Bronchial epithelial cell (primary cell): ENCODE results near the gene FRMPD1. TPM values are rescaled to one million over a fixed set of nuclear protein-coding genes. Genes with fewer than 3 reads are reported as not detected.

ENCODE experiments used
- DNase-seq: peaks from one replicate; pipeline ENCODE4 v3.0.0-alpha.2; 2010; ENCODE audit warnings: low read depth
- FAIRE-seq: peaks from 2 replicates; lab custom pipeline; 2011; peaks lifted over from hg19 to GRCh38; lab: Jason Lieb, UNC
- H3K27me3 ChIP-seq: 2 replicates; pipeline ENCODE4 v1.5.1; 2011; ENCODE audit warnings: low read length; ENCODE audit not compliant: control insufficient read depth, insufficient read depth
- H3K36me3 ChIP-seq: 2 replicates; pipeline ENCODE4 v1.5.1; 2011; ENCODE audit warnings: low read length; ENCODE audit not compliant: control insufficient read depth, insufficient read depth
- H3K4me3 ChIP-seq: 2 replicates; pipeline ENCODE4 v1.5.1; 2011; ENCODE audit warnings: mild to moderate bottlenecking, low read depth, low read length, control low read depth
- CTCF ChIP-seq: IDR thresholded peaks from 2 replicates; pipeline ENCODE4 v1.5.1; 2011; ENCODE audit warnings: mild to moderate bottlenecking, moderate library complexity, low read length, control low read depth, inconsistent platforms; ENCODE audit not compliant: insufficient read depth, severe bottlenecking
- total RNA-seq: library from RNA; depleted of rRNA; stranded (reverse); fragments of >200 nt; gene quantifications from 2 replicates; pipeline ENCODE4 v1.2.1, GENCODE V29; 2014

The FRMPD1 gene
- total RNA-seq, 1 donor from 2014 or later, result not detected

DNA sequence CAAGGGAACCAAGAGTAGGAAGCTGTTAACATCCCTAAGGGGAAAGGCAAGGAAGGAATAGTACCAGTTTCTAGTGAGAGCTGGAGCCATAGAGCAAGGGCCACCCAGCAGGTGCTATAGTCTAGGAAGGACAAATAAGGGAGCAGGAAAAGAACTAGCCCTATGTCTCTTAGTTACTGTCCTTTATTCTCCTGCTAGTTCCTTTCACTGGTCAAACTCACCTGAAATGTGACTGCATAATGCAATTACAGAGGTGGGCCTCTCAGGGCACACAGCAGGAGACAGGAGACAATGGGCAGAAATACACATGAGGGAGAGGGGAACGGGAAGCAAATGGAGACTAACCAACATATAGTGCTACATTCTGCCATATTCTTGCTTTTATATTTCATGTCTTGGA is 26.7 kb upstream of the FRMPD1 start:
- DNase-seq, result no peak
- H3K4me3 ChIP-seq, result no peak overlapping the region
- peaks cover 6% of the 10 kb centered on the region for H3K27me3 ChIP-seq
- TF ChIP-seq CTCF, result no peak
- no peak for FAIRE-seq
- no peaks in the 10 kb centered on the region for H3K36me3 ChIP-seq

DNA sequence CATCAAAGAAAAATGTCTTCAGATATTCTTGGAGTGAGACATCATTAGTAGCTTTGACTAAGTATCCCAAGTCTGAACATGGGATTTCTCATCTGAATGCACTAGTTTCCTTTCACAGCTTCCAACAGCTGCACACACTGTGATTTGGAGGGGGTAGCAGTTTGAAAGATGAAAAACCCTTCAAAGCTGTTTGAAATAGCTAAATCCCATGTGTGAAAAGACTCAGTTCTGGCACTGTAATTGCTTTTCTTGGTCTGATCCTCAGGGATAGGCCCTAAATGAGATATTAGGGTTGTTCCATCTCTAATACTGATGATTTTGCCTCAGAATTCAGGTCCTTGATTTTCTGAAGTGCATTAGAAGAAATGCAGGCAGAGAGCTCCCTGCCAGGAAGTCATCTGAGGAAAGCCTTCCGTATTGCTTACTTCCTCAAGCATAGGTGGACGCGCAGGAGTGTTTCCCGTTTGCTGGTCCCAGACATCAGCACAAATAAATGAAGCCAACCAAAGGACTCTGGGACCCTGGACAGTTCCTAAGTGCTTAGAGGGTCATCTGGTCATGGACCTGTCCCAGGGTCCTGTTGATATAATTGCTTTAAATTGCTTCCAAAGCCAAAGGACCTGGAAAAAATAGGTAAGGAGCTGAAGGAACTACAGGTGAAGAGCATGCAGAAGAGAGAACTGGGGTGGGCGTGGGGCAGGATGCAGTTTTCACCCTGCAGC is 25.6 kb upstream of the FRMPD1 start:
- peaks cover 6% of the 10 kb centered on the region for H3K27me3 ChIP-seq
- no peak overlapping the region for H3K4me3 ChIP-seq
- TF ChIP-seq CTCF, result no peak
- DNase-seq (no peak), FAIRE-seq (no peak)
- H3K36me3 ChIP-seq, result no peaks in the 10 kb centered on the region

GRCh38 chr9:37625758-37626147 is 25.0 kb upstream of the FRMPD1 start:
- no peak overlapping the region for H3K4me3 ChIP-seq
- H3K36me3 ChIP-seq, result no peaks in the 10 kb centered on the region
- no peak for TF ChIP-seq CTCF
- DNase-seq, result no peak
- no peak for FAIRE-seq
- H3K27me3 ChIP-seq, result peaks cover 6% of the 10 kb centered on the region

- TF ChIP-seq CTCF, result no peak
- FAIRE-seq (no peak), DNase-seq (no peak)
- Histone ChIP-seq H3K36me3 (no peaks in the 10 kb centered on the region), H3K27me3 (peaks cover 6% of the 10 kb centered on the region), H3K4me3 (no peak overlapping the region)
Observed at GRCh38 chr9:37626708-37627292, 24.0 kb upstream of the FRMPD1 start.

DNA sequence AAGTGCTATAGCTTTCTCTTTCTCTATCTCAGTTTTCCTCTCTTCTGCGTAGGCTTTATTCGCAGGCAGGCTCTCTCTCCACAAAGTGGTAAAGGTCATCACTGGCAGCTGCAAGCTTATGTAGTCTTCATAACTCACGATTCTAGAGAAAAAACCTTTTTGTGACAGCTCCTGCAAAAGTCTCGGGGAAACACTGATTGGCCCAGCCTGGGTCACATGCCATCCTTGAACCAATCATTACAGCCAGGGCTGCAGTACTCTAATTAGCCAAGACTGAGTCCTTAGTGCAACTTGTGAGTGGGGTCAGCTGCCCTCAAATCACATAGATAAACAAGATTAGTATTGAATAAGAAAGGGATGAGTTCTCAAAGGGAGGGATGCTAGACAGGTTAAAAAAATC is 18.3 kb upstream of the FRMPD1 start:
- Histone ChIP-seq H3K36me3 (no peaks in the 10 kb centered on the region), H3K4me3 (no peak overlapping the region), H3K27me3 (no peaks in the 10 kb centered on the region)
- FAIRE-seq, result no peak
- DNase-seq, result no peak
- no peak for TF ChIP-seq CTCF
